Uterus (tissue), 2 donors: ENCODE data around the gene HTT-AS.

Experiments
- CTCF ChIP-seq, 4 experiments: fragments of 200-600 bp in 2 of 4; fragments of 450-650 bp in 2 of 4; sonication (generic) in 2 of 4; IDR thresholded peaks; one replicate each; pipeline ENCODE4 v1.5.1; 2016 to 2019; ENCODE audit warnings: antibody characterized with exemption in 4 of 4, mild to moderate bottlenecking in 2 of 4, moderate library complexity in 1 of 4
- POLR2A ChIP-seq, 2 donors: fragments of 450-650 bp; IDR thresholded peaks; one replicate each; pipeline ENCODE4 v1.6.1; 2016; ENCODE audit warnings: antibody characterized with exemption in 2 of 2, mild to moderate bottlenecking in 1 of 2, moderate library complexity in 1 of 2

- TF ChIP-seq CTCF (IDR thresholded peaks at IDR 0.05) (no peak), POLR2A (IDR thresholded peaks at IDR 0.05) (no peak)
Observed at GRCh38 chr4:3031357-3032082, 42.8 kb downstream of the HTT-AS start.
